ENCODE measurements around the gene LTB. TPM values are rescaled to one million over a fixed set of nuclear protein-coding genes. Genes with fewer than 3 reads are reported as not detected.

The LTB gene
- total and polyA plus RNA-seq, 4 donors: 0.67 to 5.3 (median 1.5) TPM

- Histone ChIP-seq H3K9me3 (ENCODE audit: control insufficient read depth in 4 of 4, low read length in 3 of 4) (no peaks in the 10 kb centered on the region), H3K9ac (ENCODE audit: low read depth in 1 of 2, low read length in 2 of 2) (no peak overlapping the region), H3K4me1 (ENCODE audit: control insufficient read depth in 4 of 4, insufficient read depth in 4 of 4, low read length in 3 of 4) (peaks cover 2 to 9% (median 5%) of the 10 kb centered on the region in 4 donors), H3K36me3 (ENCODE audit: control insufficient read depth in 4 of 4, insufficient read depth in 3 of 4, low read depth in 1 of 4, low read length in 3 of 4) (peaks cover 48 to 90% (median 70%) of the 10 kb centered on the region in 4 donors), H3K27ac (ENCODE audit: low read depth in 1 of 2, low read length in 2 of 2) (no peak overlapping the region), H3K4me3 (ENCODE audit: low read depth in 1 of 3, low read length in 3 of 3) (no peak overlapping the region), H3K27me3 (ENCODE audit: control insufficient read depth in 4 of 4, insufficient read depth in 4 of 4, low read length in 3 of 4) (no peaks in the 10 kb centered on the region)
- WGBS: 94% methylated on average over 7 of the region's 7 CpGs
- TF ChIP-seq HNF4A (conservative IDR thresholded peaks at IDR 0.05): no peak
- no peak for TF ChIP-seq FOXA2 (IDR thresholded peaks at IDR 0.05)
- TF ChIP-seq FOXA1 (IDR thresholded peaks at IDR 0.05): no peak
- DNase-seq (ENCODE audit: low spot score): no peak
Observed at GRCh38 chr6:31629014-31629413, 46.8 kb upstream of the LTB start.

DNA sequence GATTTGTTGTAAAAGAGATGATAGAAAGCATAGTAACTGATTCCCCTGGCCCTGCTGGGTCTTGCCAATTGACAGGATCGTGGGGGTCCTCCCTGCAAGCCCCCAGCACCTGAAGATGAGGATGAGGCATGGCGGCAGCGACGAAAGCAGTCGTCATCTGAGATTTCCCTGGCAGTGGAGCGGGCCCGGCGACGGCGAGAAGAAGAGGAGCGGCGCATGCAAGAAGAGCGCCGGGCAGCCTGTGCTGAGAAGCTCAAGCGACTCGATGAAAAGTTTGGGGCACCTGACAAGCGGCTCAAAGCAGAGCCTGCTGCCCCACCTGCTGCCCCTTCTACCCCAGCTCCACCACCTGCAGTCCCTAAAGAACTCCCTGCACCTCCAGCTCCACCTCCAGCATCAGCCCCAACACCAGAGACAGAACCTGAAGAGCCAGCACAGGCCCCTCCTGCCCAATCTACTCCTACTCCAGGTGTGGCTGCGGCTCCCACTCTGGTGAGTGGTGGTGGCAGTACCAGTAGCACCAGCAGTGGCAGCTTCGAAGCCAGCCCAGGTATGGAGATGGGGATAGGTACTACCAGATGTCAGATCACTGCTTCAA, 45.6 kb upstream of the LTB start:
- 96% methylated on average over 19 of the region's 19 CpGs for WGBS
- Histone ChIP-seq H3K4me1 (ENCODE audit: control insufficient read depth in 4 of 4, insufficient read depth in 4 of 4, low read length in 3 of 4) (peaks cover 0 to 2% (median 0%) of the 10 kb centered on the region in 4 donors), H3K27me3 (ENCODE audit: control insufficient read depth in 4 of 4, insufficient read depth in 4 of 4, low read length in 3 of 4) (no peaks in the 10 kb centered on the region), H3K9me3 (ENCODE audit: control insufficient read depth in 4 of 4, low read length in 3 of 4) (no peaks in the 10 kb centered on the region), H3K4me3 (ENCODE audit: low read depth in 1 of 3, low read length in 3 of 3) (no peak overlapping the region), H3K9ac (ENCODE audit: low read depth in 1 of 2, low read length in 2 of 2) (no peak overlapping the region), H3K27ac (ENCODE audit: low read depth in 1 of 2, low read length in 2 of 2) (no peak overlapping the region), H3K36me3 (ENCODE audit: control insufficient read depth in 4 of 4, insufficient read depth in 3 of 4, low read depth in 1 of 4, low read length in 3 of 4) (peaks cover 42 to 87% (median 73%) of the 10 kb centered on the region in 4 donors)
- no peak for TF ChIP-seq CTCF (IDR thresholded peaks at IDR 0.05; ENCODE audit: low read depth, low read length, missing input control)
- TF ChIP-seq HNF4A (conservative IDR thresholded peaks at IDR 0.05): no peak
- no peak for TF ChIP-seq ATF3 (IDR thresholded peaks at IDR 0.05)
- no peak for TF ChIP-seq RXRA (IDR thresholded peaks at IDR 0.05)
- no peak for TF ChIP-seq MAX (IDR thresholded peaks at IDR 0.05)
- TF ChIP-seq GABPA (IDR thresholded peaks at IDR 0.05 in 1 of 2, conservative IDR thresholded peaks at IDR 0.05 in 1 of 2): no peak
- no peak for TF ChIP-seq YY1 (IDR thresholded peaks at IDR 0.05)
- no peak for TF ChIP-seq JUND (IDR thresholded peaks at IDR 0.05)
- no peak for TF ChIP-seq FOXA1 (IDR thresholded peaks at IDR 0.05)
- TF ChIP-seq HNF4G (IDR thresholded peaks at IDR 0.05): no peak
- TF ChIP-seq, protein P1, sequence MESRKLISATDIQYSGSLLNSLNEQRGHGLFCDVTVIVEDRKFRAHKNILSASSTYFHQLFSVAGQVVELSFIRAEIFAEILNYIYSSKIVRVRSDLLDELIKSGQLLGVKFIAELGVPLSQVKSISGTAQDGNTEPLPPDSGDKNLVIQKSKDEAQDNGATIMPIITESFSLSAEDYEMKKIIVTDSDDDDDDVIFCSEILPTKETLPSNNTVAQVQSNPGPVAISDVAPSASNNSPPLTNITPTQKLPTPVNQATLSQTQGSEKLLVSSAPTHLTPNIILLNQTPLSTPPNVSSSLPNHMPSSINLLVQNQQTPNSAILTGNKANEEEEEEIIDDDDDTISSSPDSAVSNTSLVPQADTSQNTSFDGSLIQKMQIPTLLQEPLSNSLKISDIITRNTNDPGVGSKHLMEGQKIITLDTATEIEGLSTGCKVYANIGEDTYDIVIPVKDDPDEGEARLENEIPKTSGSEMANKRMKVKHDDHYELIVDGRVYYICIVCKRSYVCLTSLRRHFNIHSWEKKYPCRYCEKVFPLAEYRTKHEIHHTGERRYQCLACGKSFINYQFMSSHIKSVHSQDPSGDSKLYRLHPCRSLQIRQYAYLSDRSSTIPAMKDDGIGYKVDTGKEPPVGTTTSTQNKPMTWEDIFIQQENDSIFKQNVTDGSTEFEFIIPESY (IDR thresholded peaks at IDR 0.05): no peak
- TF ChIP-seq RAD21 (IDR thresholded peaks at IDR 0.05): no peak
- TF ChIP-seq REST (IDR thresholded peaks at IDR 0.05): no peak
- TF ChIP-seq TAF1 (conservative IDR thresholded peaks at IDR 0.05): no peak
- no peak for TF ChIP-seq EGR1 (IDR thresholded peaks at IDR 0.05; ENCODE audit: low read depth in 2 of 2)
- no peak for TF ChIP-seq SP1 (IDR thresholded peaks at IDR 0.05)
- TF ChIP-seq FOXA2 (IDR thresholded peaks at IDR 0.05): no peak
- TF ChIP-seq NR2F2 (IDR thresholded peaks at IDR 0.05): no peak
- DNase-seq (ENCODE audit: low spot score): no peak

Data from liver (tissue), 9 donors.